IMR-90 (cell line): Measurements from ENCODE around the gene KDELR3.

Source experiments
- POLR2A ChIP-seq: IDR thresholded peaks from 2 replicates; pipeline ENCODE4 v1.6.1; 2012; ENCODE audit warnings: mild to moderate bottlenecking, low read depth, low read length
- RAD21 ChIP-seq: IDR thresholded peaks from 2 replicates; pipeline ENCODE4 v1.6.1; 2012; ENCODE audit warnings: low read length, improper control_type of control experiment
- RFX5 ChIP-seq: IDR thresholded peaks from 2 replicates; pipeline ENCODE4 v1.8.0; 2012; ENCODE audit warnings: low read depth, mild to moderate bottlenecking, low read length, moderate library complexity
- TF ChIP-seq, protein P1 (sequence below): conservative IDR thresholded peaks from 2 replicates; pipeline ENCODE4 v1.5.1; 2012; ENCODE audit warnings: mild to moderate bottlenecking, low read depth, low read length, improper control_type of control experiment

DNA sequence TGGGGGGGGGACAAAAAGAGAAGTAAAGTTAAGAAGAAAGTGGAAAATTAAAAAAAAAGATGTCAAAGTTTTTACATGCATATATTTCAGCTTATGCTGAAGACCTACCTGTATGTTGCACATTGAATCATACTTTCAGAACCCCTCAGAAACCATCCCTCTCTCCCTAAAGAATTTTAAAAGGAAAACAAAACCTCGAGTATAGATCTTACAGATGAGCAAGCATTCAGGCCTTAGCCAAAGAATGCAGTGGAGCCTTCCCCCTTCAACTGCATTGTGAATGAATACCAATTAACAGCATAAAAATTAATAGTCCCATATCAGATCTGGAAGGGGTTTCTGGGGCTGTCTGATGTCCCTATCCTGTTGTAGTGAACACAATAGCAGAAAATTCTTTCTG lies 16.3 kb downstream of the KDELR3 start:
- TF ChIP-seq, protein P1, sequence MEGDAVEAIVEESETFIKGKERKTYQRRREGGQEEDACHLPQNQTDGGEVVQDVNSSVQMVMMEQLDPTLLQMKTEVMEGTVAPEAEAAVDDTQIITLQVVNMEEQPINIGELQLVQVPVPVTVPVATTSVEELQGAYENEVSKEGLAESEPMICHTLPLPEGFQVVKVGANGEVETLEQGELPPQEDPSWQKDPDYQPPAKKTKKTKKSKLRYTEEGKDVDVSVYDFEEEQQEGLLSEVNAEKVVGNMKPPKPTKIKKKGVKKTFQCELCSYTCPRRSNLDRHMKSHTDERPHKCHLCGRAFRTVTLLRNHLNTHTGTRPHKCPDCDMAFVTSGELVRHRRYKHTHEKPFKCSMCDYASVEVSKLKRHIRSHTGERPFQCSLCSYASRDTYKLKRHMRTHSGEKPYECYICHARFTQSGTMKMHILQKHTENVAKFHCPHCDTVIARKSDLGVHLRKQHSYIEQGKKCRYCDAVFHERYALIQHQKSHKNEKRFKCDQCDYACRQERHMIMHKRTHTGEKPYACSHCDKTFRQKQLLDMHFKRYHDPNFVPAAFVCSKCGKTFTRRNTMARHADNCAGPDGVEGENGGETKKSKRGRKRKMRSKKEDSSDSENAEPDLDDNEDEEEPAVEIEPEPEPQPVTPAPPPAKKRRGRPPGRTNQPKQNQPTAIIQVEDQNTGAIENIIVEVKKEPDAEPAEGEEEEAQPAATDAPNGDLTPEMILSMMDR, result no peak
- TF ChIP-seq RFX5 (no peak), POLR2A (no peak), RAD21 (no peak)
